ENCODE data around the gene FGF22. TPM values are rescaled to one million over a fixed set of nuclear protein-coding genes. Genes with fewer than 3 reads are reported as not detected.

FGF22 gene
- total and polyA plus RNA-seq, 2 experiments from 2014 or later: 0.70 TPM; not detected in 1

DNA sequence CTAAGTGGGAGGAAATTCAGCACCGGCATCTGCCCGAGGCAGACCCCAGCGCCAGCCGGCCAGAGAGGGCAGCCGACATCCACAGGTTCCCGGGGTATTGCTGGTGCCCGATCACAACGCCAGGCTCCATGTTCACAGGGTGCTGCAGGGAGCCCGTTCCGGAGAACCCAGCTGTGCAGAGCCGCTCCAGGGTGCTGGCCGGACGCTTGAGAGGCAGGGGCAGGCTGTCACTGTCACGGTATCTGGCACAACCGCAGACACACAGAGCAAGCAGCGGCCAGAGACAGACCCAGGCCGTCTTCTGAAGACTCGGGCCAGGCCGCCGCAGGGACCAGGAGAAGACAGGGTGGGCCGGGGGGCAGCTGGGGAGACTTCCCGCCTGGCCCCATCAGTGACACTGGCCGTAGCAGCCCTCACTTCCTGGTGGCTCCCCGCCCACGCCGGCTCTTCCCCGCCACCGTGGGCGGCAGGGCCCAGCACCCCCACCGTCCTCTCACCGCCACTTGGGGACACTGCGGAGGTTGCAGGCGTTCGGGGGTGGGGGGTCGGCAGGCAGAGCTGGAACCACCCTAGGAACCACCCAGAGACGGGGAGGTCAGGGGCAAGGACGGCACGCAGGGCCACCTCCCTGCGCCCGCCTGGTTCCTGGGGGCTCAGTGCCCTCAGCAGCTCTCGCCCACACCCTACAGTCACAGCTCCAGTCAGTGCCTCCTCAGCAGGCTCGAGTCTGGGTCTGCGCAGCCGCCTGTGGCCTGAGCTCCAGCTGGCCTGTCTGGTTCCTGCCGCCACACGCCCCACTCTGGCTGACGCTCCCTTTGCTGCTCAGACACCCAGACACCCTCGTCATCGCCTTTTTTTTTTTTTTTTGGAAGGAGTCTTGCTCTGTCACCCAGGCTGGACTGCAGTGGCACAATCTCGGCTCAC lies 19.5 kb downstream of the FGF22 start:
- Histone ChIP-seq H3K4me3 (no peak overlapping the region), H3K79me2 (peaks cover 85% of the 10 kb centered on the region), H2AFZ (no peak overlapping the region), H3K4me1 (ENCODE audit: insufficient read depth) (peaks cover 47% of the 10 kb centered on the region), H3K27me3 (no peaks in the 10 kb centered on the region), H3K27ac (peak overlapping the region; percentile 91), H3K9me3 (ENCODE audit: low read depth) (no peaks in the 10 kb centered on the region), H3K36me3 (replicated peaks; ENCODE audit: insufficient read depth, low read depth) (no peaks in the 10 kb centered on the region), H3K9me2 (replicated peaks; ENCODE audit: insufficient read depth) (no peaks in the 10 kb centered on the region), H4K20me1 (ENCODE audit: insufficient read depth, poor library complexity, severe bottlenecking) (peaks cover 78% of the 10 kb centered on the region), H3K4me2 (peak overlapping the region; percentile 96)
- TF ChIP-seq EZH2phosphoT487 (IDR thresholded peaks at IDR 0.05; ENCODE audit: low read depth, severe bottlenecking, unreplicated experiment) (no peak), CTCF (IDR thresholded peaks at IDR 0.05; ENCODE audit: poor library complexity) (no peak), EZH2 (IDR thresholded peaks at IDR 0.05; ENCODE audit: borderline replicate concordance) (no peak)
- no peak for DNase-seq (ENCODE audit: low spot score)
- WGBS (ENCODE audit: low lambda C conversion rate, missing lambda C conversion rate): 96% methylated on average over 44 of the region's 50 CpGs

DNA sequence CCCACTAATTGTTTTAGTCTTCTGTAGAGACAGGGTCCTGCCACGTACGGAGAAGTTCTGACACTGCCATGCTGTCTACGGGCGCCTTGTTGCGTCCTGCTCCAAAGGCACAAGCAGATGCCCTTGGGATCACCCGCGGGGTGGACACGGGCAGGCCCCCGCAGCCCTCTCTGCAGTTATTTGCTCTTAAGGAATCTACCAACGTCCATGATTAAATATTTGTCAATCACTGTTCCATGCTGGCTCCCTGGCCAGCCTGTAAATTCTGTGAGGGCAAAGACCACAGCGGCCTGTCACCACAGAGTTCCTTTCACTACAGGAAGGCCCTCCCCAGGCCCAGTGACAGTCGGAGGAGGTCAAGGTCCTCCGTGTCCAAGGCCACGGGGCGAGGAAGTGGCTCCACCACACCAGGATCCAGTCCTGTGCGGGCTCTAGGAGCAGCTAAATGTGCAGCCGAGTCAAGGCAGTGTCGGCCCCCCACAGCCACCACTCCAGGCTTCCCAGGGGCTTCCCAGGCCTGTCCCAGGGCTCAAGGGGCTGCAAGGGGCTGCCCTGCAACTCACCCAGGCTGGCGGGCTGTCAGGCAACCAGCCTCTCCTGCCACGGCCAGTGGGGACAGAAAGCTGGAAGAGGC lies 21.2 kb downstream of the FGF22 start:
- Histone ChIP-seq H2AFZ (no peak overlapping the region), H3K79me2 (peaks cover 70% of the 10 kb centered on the region), H3K36me3 (replicated peaks; ENCODE audit: insufficient read depth, low read depth) (no peaks in the 10 kb centered on the region), H3K9me2 (replicated peaks; ENCODE audit: insufficient read depth) (no peaks in the 10 kb centered on the region), H3K27me3 (no peaks in the 10 kb centered on the region), H3K4me3 (peak overlapping the region; percentile 99), H4K20me1 (ENCODE audit: insufficient read depth, poor library complexity, severe bottlenecking) (peaks cover 62% of the 10 kb centered on the region), H3K4me2 (peak overlapping the region; percentile 96), H3K9me3 (ENCODE audit: low read depth) (no peaks in the 10 kb centered on the region), H3K27ac (peak overlapping the region; percentile 91), H3K4me1 (ENCODE audit: insufficient read depth) (peaks cover 50% of the 10 kb centered on the region)
- peak; percentile 76 for DNase-seq (ENCODE audit: low spot score)
- 61% methylated on average over 20 of the region's 20 CpGs for WGBS (ENCODE audit: low lambda C conversion rate, missing lambda C conversion rate)
- TF ChIP-seq EZH2phosphoT487 (IDR thresholded peaks at IDR 0.05; ENCODE audit: low read depth, severe bottlenecking, unreplicated experiment): no peak
- TF ChIP-seq CTCF (IDR thresholded peaks at IDR 0.05; ENCODE audit: poor library complexity): no peak
- TF ChIP-seq EZH2 (IDR thresholded peaks at IDR 0.05; ENCODE audit: borderline replicate concordance): no peak

DNA sequence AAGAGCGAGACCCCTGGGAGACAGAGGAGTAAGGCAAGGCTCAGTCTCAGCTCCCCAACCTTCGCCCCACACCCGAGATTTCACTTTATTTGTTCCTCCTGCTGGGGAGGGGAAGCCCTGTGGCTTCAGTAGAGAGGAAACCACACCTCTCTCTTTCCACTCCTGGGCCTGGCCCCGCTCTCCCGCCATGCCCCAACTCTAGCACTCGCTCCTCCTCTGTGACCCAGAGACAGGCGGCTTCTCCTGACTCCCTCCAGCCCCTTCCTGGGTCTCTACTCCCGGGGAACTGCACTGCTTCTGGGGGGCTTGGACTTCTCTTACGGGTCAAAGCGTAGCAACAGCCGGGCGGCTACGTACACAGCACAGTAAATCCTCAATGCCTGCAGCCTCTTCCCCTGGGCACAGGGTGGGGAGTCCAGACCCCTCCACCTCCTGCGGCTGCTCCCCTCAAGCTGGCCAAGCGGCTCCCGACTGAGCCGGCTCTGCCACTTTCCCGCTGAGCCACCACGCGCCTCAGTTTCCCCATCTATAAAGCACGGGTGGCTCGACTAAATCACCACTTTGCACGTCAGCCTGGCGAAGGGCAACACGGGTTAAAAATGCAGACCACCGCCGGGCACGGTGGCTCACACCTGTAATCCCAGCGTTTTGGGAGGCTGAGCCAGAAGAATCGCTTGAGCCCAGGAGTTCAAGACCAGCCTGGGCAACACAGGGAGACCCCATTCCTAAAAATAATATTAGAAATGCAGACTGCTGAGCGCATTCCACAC lies 21.9 kb downstream of the FGF22 start:
- Histone ChIP-seq H3K27me3 (no peaks in the 10 kb centered on the region), H3K27ac (peak overlapping the region; percentile 91), H3K4me2 (peak overlapping the region; percentile 96), H3K79me2 (peaks cover 63% of the 10 kb centered on the region), H3K9me3 (ENCODE audit: low read depth) (no peaks in the 10 kb centered on the region), H3K9me2 (replicated peaks; ENCODE audit: insufficient read depth) (no peaks in the 10 kb centered on the region), H3K36me3 (replicated peaks; ENCODE audit: insufficient read depth, low read depth) (no peaks in the 10 kb centered on the region), H3K4me3 (peak overlapping the region; percentile 99), H3K4me1 (ENCODE audit: insufficient read depth) (peaks cover 50% of the 10 kb centered on the region), H4K20me1 (ENCODE audit: insufficient read depth, poor library complexity, severe bottlenecking) (peaks cover 55% of the 10 kb centered on the region), H2AFZ (no peak overlapping the region)
- WGBS (ENCODE audit: low lambda C conversion rate, missing lambda C conversion rate): 40% methylated on average over 30 of the region's 31 CpGs
- TF ChIP-seq CTCF (IDR thresholded peaks at IDR 0.05; ENCODE audit: poor library complexity) (no peak), EZH2phosphoT487 (IDR thresholded peaks at IDR 0.05; ENCODE audit: low read depth, severe bottlenecking, unreplicated experiment) (no peak)
- DNase-seq (ENCODE audit: low spot score): peak; percentile 56
